Measurements from ENCODE around the gene RFX7. TPM values are rescaled to one million over a fixed set of nuclear protein-coding genes. Genes with fewer than 3 reads are reported as not detected.
"Not testable (repeated sequence)": the region's sequence is repeated elsewhere in the genome, so short reads cannot be mapped to it uniquely, and the experiment has no call there.

The RFX7 gene
- total RNA-seq, 1 experiment from 2014 or later = 34.4 TPM

GRCh38 chr15:56207092-56207491, 36.6 kb downstream of the RFX7 start:
- Histone ChIP-seq H3K36me3 (ENCODE audit: insufficient read depth, low read length, poor library complexity, severe bottlenecking) (no peaks in the 10 kb centered on the region), H3K4me1 (ENCODE audit: insufficient read depth, low read length, poor library complexity, severe bottlenecking) (peaks cover 4% of the 10 kb centered on the region), H3K4me3 (ENCODE audit: low read depth, low read length, poor library complexity, severe bottlenecking) (no peak overlapping the region), H3K27me3 (replicated peaks; ENCODE audit: insufficient read depth, low read depth, low read length, poor library complexity) (no peaks in the 10 kb centered on the region), H3K27ac (ENCODE audit: low read depth, low read length, poor library complexity, severe bottlenecking) (no peak overlapping the region), H3K9me3 (ENCODE audit: low read depth, low read length, poor library complexity, severe bottlenecking) (peaks cover 13% of the 10 kb centered on the region)
- no TSS peak for BruUV-seq (replicated peaks)
- no peak for DNase-seq (ENCODE audit: low spot score)
- ChIA-PET CTCF (no interaction called here), POLR2A (ENCODE audit: low non-redundant PET) (no interaction called here)
- no peak for TF ChIP-seq CTCF (conservative IDR thresholded peaks at IDR 0.05; ENCODE audit: low read depth, low read length)
- no peak for TF ChIP-seq EZH2 (IDR thresholded peaks at IDR 0.05; ENCODE audit: borderline replicate concordance, low read depth, low read length, poor library complexity, severe bottlenecking)
- intact Hi-C loops (cut with micrococcal nuclease; ENCODE audit: unreplicated experiment) = no loop called here

DNA sequence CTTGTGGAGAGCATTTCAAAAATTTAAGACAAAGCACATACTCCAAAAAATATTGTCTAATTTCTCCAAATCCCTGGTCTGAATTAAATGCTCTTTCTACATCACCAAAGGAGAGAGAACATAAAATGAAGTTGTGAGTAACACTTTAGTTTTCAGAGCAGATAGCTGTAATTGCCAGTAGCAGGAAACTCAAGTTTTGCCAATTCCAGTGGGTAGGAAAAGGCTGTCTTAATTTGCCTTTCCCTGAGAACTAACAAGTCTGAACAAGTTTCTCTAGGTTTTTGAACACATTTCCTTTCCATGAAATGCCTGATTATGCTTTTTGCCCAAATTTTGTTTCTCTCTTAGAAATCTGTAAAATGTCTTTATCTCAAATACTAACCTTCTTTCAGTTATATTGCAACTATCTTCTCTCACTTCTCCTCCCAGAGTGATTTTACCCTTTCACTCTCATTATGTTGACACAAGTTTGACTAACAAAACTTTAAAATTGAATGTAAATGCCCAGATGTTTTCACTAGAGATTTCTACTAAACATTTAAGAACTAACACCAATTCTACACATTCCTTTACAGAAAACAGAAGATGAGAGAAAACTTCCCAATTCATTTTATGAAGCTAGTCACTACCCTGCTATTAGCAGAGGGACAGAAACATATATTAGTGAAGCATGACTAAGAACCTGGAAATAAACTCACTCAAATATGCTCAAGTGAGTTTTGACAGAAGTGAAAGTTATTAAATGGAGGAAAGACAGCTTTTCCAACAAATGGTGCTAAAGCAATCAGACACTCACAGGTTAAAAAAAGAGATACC, 38.4 kb downstream of the RFX7 start:
- peaks cover 4% of the 10 kb centered on the region for H3K4me1 ChIP-seq (ENCODE audit: insufficient read depth, low read length, poor library complexity, severe bottlenecking)
- TF ChIP-seq EZH2 (IDR thresholded peaks at IDR 0.05; ENCODE audit: borderline replicate concordance, low read depth, low read length, poor library complexity, severe bottlenecking) (no peak), CTCF (conservative IDR thresholded peaks at IDR 0.05; ENCODE audit: low read depth, low read length) (no peak)
- H3K27me3 ChIP-seq (replicated peaks; ENCODE audit: insufficient read depth, low read depth, low read length, poor library complexity) = no peaks in the 10 kb centered on the region
- no peaks in the 10 kb centered on the region for H3K9me3 ChIP-seq (ENCODE audit: low read depth, low read length, poor library complexity, severe bottlenecking)
- H3K36me3 ChIP-seq (ENCODE audit: insufficient read depth, low read length, poor library complexity, severe bottlenecking) = no peaks in the 10 kb centered on the region
- no peak overlapping the region for H3K27ac ChIP-seq (ENCODE audit: low read depth, low read length, poor library complexity, severe bottlenecking)
- CTCF ChIA-PET = no interaction called here
- DNase-seq (ENCODE audit: low spot score) = no peak
- H3K4me3 ChIP-seq (ENCODE audit: low read depth, low read length, poor library complexity, severe bottlenecking) = no peak overlapping the region
- POLR2A ChIA-PET (ENCODE audit: low non-redundant PET) = no interaction called here
- intact Hi-C loops (cut with micrococcal nuclease; ENCODE audit: unreplicated experiment) = no loop called here
- no TSS peak for BruUV-seq (replicated peaks)

DNA sequence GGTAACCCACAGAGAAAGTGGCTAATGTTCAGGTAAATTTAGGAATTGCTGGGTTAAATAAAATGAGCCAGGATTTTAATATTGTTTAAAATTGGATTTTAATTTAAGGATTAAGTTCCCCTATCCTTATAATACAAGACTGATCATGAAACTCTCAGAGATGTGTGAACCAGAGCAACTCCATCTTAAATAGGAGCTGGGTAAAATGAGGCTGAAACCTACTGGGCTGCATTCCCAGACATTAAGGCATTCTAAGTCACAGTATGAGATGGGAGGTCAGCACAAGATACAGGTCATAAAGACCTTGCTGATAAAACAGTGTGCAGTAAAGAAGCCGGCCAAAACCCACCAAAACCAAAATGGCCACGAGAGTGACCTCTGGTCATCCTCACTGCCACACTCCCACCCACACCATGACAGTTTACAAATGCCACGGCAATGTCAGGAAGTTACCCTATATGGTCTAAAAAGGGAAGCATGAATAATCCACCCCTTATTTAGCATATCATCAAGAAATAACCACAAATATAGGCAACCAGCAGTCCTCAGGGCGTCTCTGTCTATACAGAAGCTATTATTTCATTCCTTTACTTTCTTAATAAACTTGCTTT, 40.3 kb downstream of the RFX7 start:
- H3K36me3 ChIP-seq (ENCODE audit: insufficient read depth, low read length, poor library complexity, severe bottlenecking); BruUV-seq (replicated peaks); H3K4me3 ChIP-seq (ENCODE audit: low read depth, low read length, poor library complexity, severe bottlenecking); H3K27me3 ChIP-seq (replicated peaks; ENCODE audit: insufficient read depth, low read depth, low read length, poor library complexity); DNase-seq (ENCODE audit: low spot score); CTCF ChIA-PET; H3K9me3 ChIP-seq (ENCODE audit: low read depth, low read length, poor library complexity, severe bottlenecking); H3K4me1 ChIP-seq (ENCODE audit: insufficient read depth, low read length, poor library complexity, severe bottlenecking); H3K27ac ChIP-seq (ENCODE audit: low read depth, low read length, poor library complexity, severe bottlenecking); POLR2A ChIA-PET (ENCODE audit: low non-redundant PET); intact Hi-C loops (cut with micrococcal nuclease; ENCODE audit: unreplicated experiment): not testable (repeated sequence)
